Mucosa of rectum (tissue), 2 donors: Measurements from ENCODE around the gene UTY.

Experiments
- H3K27ac ChIP-seq, 2 donors: one replicate each; pipeline ENCODE4 v1.7.0; 2013; ENCODE audit warnings: inconsistent platforms in 2 of 2, low read depth in 2 of 2, low read length in 2 of 2
- H3K27me3 ChIP-seq, 2 donors: one replicate each; pipeline ENCODE4 v1.7.0; 2013; ENCODE audit warnings: low read length in 2 of 2; ENCODE audit not compliant: control insufficient read depth in 2 of 2, insufficient read depth in 2 of 2
- H3K36me3 ChIP-seq, 2 donors: one replicate each; pipeline ENCODE4 v1.7.0; 2013; ENCODE audit warnings: low read length in 2 of 2; ENCODE audit not compliant: control insufficient read depth in 2 of 2, insufficient read depth in 2 of 2
- H3K4me1 ChIP-seq, 2 donors: one replicate each; pipeline ENCODE4 v1.7.0; 2013; ENCODE audit warnings: low read length in 2 of 2, mild to moderate bottlenecking in 1 of 2; ENCODE audit not compliant: control insufficient read depth in 2 of 2, insufficient read depth in 2 of 2
- H3K4me3 ChIP-seq, 2 donors: one replicate each; pipeline ENCODE4 v1.7.0; 2013; ENCODE audit warnings: low read length in 2 of 2
- H3K9ac ChIP-seq, 2 donors: one replicate each; pipeline ENCODE4 v1.7.0; 2013; ENCODE audit warnings: low read length in 2 of 2, low read depth in 1 of 2, mild to moderate bottlenecking in 1 of 2
- H3K9me3 ChIP-seq, 2 donors: one replicate each; pipeline ENCODE4 v1.7.0; 2013; ENCODE audit warnings: low read length in 2 of 2; ENCODE audit not compliant: control insufficient read depth in 2 of 2
- donor health status: healthy.
- donor health status: Normal muscosa, but diverticular disease.

UTY gene

GRCh38 chrY:13479828-13480227 lies at the start of gene UTY:
Gene UTY, minus strand, starts transcription at chrY:13480033. Its CDS starts 368 bp downstream, at chrY:13479665.
- Histone ChIP-seq H3K27ac (no peak within 1 kb of the TSS), H3K9me3 (no peaks in the 10 kb centered on the region), H3K4me3 (no peak within 1 kb of the TSS), H3K27me3 (no peaks in the 10 kb centered on the region), H3K36me3 (no peaks in the 10 kb centered on the region), H3K4me1 (no peaks in the 10 kb centered on the region), H3K9ac (no peak within 1 kb of the TSS)

GRCh38 chrY:13520474-13520873 lies 40.6 kb upstream of the UTY start:
- H3K4me3 ChIP-seq: no peak overlapping the region
- H3K9me3 ChIP-seq: no peaks in the 10 kb centered on the region
- no peak overlapping the region for H3K27ac ChIP-seq
- H3K36me3 ChIP-seq: no peaks in the 10 kb centered on the region
- H3K9ac ChIP-seq: no peak overlapping the region
- H3K27me3 ChIP-seq: no peaks in the 10 kb centered on the region
- no peaks in the 10 kb centered on the region for H3K4me1 ChIP-seq

- H3K4me3 ChIP-seq: no peak overlapping the region
- H3K27ac ChIP-seq: no peak overlapping the region
- no peaks in the 10 kb centered on the region for H3K9me3 ChIP-seq
- H3K9ac ChIP-seq: no peak overlapping the region
- H3K36me3 ChIP-seq: no peaks in the 10 kb centered on the region
- H3K27me3 ChIP-seq: no peaks in the 10 kb centered on the region
- no peaks in the 10 kb centered on the region for H3K4me1 ChIP-seq
Measured at GRCh38 chrY:13501215-13501614, 21.4 kb upstream of the UTY start.

- no peaks in the 10 kb centered on the region for H3K4me1 ChIP-seq
- H3K9ac ChIP-seq: no peak overlapping the region
- H3K9me3 ChIP-seq: no peaks in the 10 kb centered on the region
- H3K4me3 ChIP-seq: no peak overlapping the region
- no peak overlapping the region for H3K27ac ChIP-seq
- H3K36me3 ChIP-seq: no peaks in the 10 kb centered on the region
- H3K27me3 ChIP-seq: no peaks in the 10 kb centered on the region
Measured at GRCh38 chrY:13493737-13494136, 13.9 kb upstream of the UTY start.

- Histone ChIP-seq H3K27ac (no peak overlapping the region), H3K9me3 (no peaks in the 10 kb centered on the region), H3K9ac (no peak overlapping the region)
Measured at GRCh38 chrY:13492408-13492807, 12.6 kb upstream of the UTY start.

GRCh38 chrY:13488738-13489137 lies 8.9 kb upstream of the UTY start:
- Histone ChIP-seq H3K4me1 (no peaks in the 10 kb centered on the region), H3K27ac (no peak overlapping the region), H3K4me3 (no peak overlapping the region), H3K9me3 (no peaks in the 10 kb centered on the region), H3K27me3 (no peaks in the 10 kb centered on the region), H3K36me3 (no peaks in the 10 kb centered on the region), H3K9ac (no peak overlapping the region)

More at GRCh38 chrY:13492408-13492807, 12.6 kb upstream of the UTY start:
- Histone ChIP-seq H3K4me1 (no peaks in the 10 kb centered on the region), H3K36me3 (no peaks in the 10 kb centered on the region), H3K27me3 (no peaks in the 10 kb centered on the region), H3K4me3 (no peak overlapping the region)

- Histone ChIP-seq H3K9ac (no peak overlapping the region), H3K4me3 (no peak overlapping the region), H3K4me1 (no peaks in the 10 kb centered on the region), H3K27me3 (no peaks in the 10 kb centered on the region), H3K27ac (no peak overlapping the region), H3K9me3 (no peaks in the 10 kb centered on the region), H3K36me3 (no peaks in the 10 kb centered on the region)
Measured at GRCh38 chrY:13479121-13479711, 617 bp downstream of the UTY start.

- Histone ChIP-seq H3K4me1 (no peaks in the 10 kb centered on the region), H3K4me3 (no peak overlapping the region), H3K9me3 (no peaks in the 10 kb centered on the region), H3K27me3 (no peaks in the 10 kb centered on the region), H3K36me3 (no peaks in the 10 kb centered on the region), H3K27ac (no peak overlapping the region), H3K9ac (no peak overlapping the region)
Measured at GRCh38 chrY:13478126-13478785, 1.6 kb downstream of the UTY start.

- H3K9me3 ChIP-seq: no peaks in the 10 kb centered on the region
- H3K4me3 ChIP-seq: no peak overlapping the region
- H3K27me3 ChIP-seq: no peaks in the 10 kb centered on the region
- H3K9ac ChIP-seq: no peak overlapping the region
- no peak overlapping the region for H3K27ac ChIP-seq
- H3K36me3 ChIP-seq: no peaks in the 10 kb centered on the region
- H3K4me1 ChIP-seq: no peaks in the 10 kb centered on the region
Measured at GRCh38 chrY:13474997-13475396, 4.8 kb downstream of the UTY start.

- no peak overlapping the region for H3K9ac ChIP-seq
- H3K27me3 ChIP-seq: no peaks in the 10 kb centered on the region
- no peak overlapping the region for H3K4me3 ChIP-seq
- H3K27ac ChIP-seq: no peak overlapping the region
- no peaks in the 10 kb centered on the region for H3K4me1 ChIP-seq
- no peaks in the 10 kb centered on the region for H3K36me3 ChIP-seq
- no peaks in the 10 kb centered on the region for H3K9me3 ChIP-seq
Measured at GRCh38 chrY:13451572-13451971, 28.3 kb downstream of the UTY start.
